SK-N-MC (cell line): ENCODE data around the gene ABAT.

Experiments
- EZH2 ChIP-seq: fragments of 200-600 bp; sonication (generic); IDR thresholded peaks from one replicate; pipeline ENCODE4 v1.6.1; 2017; ENCODE audit warnings: antibody characterized with exemption
- FOXP2 ChIP-seq: optimal IDR thresholded peaks from 2 replicates; pipeline ENCODE3; 2011; ENCODE audit warnings: mild to moderate bottlenecking, moderate library complexity; ENCODE audit not compliant: insufficient read depth; ENCODE audit errors: extremely low read length, control extremely low read depth
- POLR2AphosphoS5 ChIP-seq: IDR thresholded peaks from 2 replicates; pipeline ENCODE4 v1.6.1; 2012; ENCODE audit warnings: mild to moderate bottlenecking, low read depth, low read length, borderline replicate concordance

DNA sequence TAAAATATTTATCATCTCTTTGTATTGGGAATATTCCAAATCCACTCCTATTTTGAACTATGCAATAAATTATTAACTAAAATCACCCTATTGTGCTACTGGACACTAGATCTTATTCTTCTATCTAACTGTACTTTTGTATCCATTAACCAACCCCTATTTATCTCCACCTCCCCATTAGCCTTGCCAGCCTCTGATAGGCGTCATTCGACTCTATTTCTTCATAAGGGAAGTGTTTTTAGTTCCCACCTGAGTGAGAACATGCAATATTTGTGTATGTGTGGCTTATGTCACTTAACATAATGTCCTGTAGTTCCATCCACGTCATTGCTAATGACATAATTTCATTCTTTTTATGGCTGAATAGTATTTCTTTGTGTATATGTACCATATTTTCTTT is 99.1 kb downstream of the ABAT start:
- no peak for TF ChIP-seq EZH2
- TF ChIP-seq POLR2AphosphoS5 = no peak
- no peak for TF ChIP-seq FOXP2
